ENCODE measurements around the gene ATG9B. TPM values are rescaled to one million over a fixed set of nuclear protein-coding genes. Genes with fewer than 3 reads are reported as not detected.

The ATG9B gene
- total and polyA plus RNA-seq, 4 donors: 0.78 to 2.8 (median 1.5) TPM

GRCh38 chr7:151066273-151066974 is 42.1 kb upstream of the ATG9B start:
- peaks cover 14 to 64% (median 31%) of the 10 kb centered on the region in 4 donors for H3K36me3 ChIP-seq (ENCODE audit: control insufficient read depth in 4 of 4, insufficient read depth in 4 of 4, low read length in 4 of 4)
- ATAC-seq (ENCODE audit: insufficient read depth, low FRiP score) (no peak), DNase-seq (no peak)
- no peaks in the 10 kb centered on the region for H3K9me3 ChIP-seq (ENCODE audit: control insufficient read depth in 4 of 4, insufficient read depth in 3 of 4, low read length in 3 of 4)
- H3K4me1 ChIP-seq (ENCODE audit: control insufficient read depth in 5 of 5, insufficient read depth in 5 of 5, low read length in 5 of 5): peaks cover 0 to 12% (median 8%) of the 10 kb centered on the region in 5 donors
- no peak overlapping the region for H3K4me3 ChIP-seq
- H3K9ac ChIP-seq (ENCODE audit: insufficient read depth in 1 of 2, low read length in 2 of 2): no peak overlapping the region
- H3K27me3 ChIP-seq (ENCODE audit: control insufficient read depth in 3 of 3, insufficient read depth in 3 of 3, low read length in 2 of 3): no peaks in the 10 kb centered on the region
- H3K27ac ChIP-seq (ENCODE audit: low read depth in 1 of 2, low read length in 1 of 2): no peak overlapping the region
- no peak for TF ChIP-seq CTCF (IDR thresholded peaks at IDR 0.05; ENCODE audit: control extremely low read depth, extremely low read depth)
- WGBS, 2 donors: 93 to 97% methylated on average over 38 to 39 of the region's 39 CpGs

- Histone ChIP-seq H3K4me1 (ENCODE audit: control insufficient read depth in 5 of 5, insufficient read depth in 5 of 5, low read length in 5 of 5) (peaks cover 4 to 17% (median 13%) of the 10 kb centered on the region in 5 donors), H3K9me3 (ENCODE audit: control insufficient read depth in 4 of 4, insufficient read depth in 3 of 4, low read length in 3 of 4) (no peaks in the 10 kb centered on the region), H3K27me3 (ENCODE audit: control insufficient read depth in 3 of 3, insufficient read depth in 3 of 3, low read length in 2 of 3) (no peaks in the 10 kb centered on the region), H3K9ac (ENCODE audit: insufficient read depth in 1 of 2, low read length in 2 of 2) (no peak overlapping the region), H3K4me3 (no peak overlapping the region), H3K27ac (ENCODE audit: low read depth in 1 of 2, low read length in 1 of 2) (no peak overlapping the region), H3K36me3 (ENCODE audit: control insufficient read depth in 4 of 4, insufficient read depth in 4 of 4, low read length in 4 of 4) (peaks cover 9 to 55% (median 31%) of the 10 kb centered on the region in 4 donors)
- no peak for DNase-seq
- no peak for TF ChIP-seq CTCF (IDR thresholded peaks at IDR 0.05; ENCODE audit: control extremely low read depth, extremely low read depth)
- 86 to 91% methylated on average over 14 of the region's 14 CpGs for WGBS, 2 donors
- no peak for ATAC-seq (ENCODE audit: insufficient read depth, low FRiP score)
These were observed 41.2 kb upstream of the ATG9B start for GRCh38 chr7:151065516-151065915.

- WGBS, 2 donors: 93 to 95% methylated on average over 6 of the region's 6 CpGs
- Histone ChIP-seq H3K9me3 (ENCODE audit: control insufficient read depth in 4 of 4, insufficient read depth in 3 of 4, low read length in 3 of 4) (no peaks in the 10 kb centered on the region), H3K27ac (ENCODE audit: low read depth in 1 of 2, low read length in 1 of 2) (no peak overlapping the region), H3K4me1 (ENCODE audit: control insufficient read depth in 5 of 5, insufficient read depth in 5 of 5, low read length in 5 of 5) (peaks cover 6 to 21% (median 16%) of the 10 kb centered on the region in 5 donors), H3K9ac (ENCODE audit: insufficient read depth in 1 of 2, low read length in 2 of 2) (no peak overlapping the region), H3K27me3 (ENCODE audit: control insufficient read depth in 3 of 3, insufficient read depth in 3 of 3, low read length in 2 of 3) (no peaks in the 10 kb centered on the region), H3K4me3 (no peak overlapping the region), H3K36me3 (ENCODE audit: control insufficient read depth in 4 of 4, insufficient read depth in 4 of 4, low read length in 4 of 4) (peaks cover 9 to 50% (median 28%) of the 10 kb centered on the region in 4 donors)
- no peak for ATAC-seq (ENCODE audit: insufficient read depth, low FRiP score)
- TF ChIP-seq CTCF (IDR thresholded peaks at IDR 0.05; ENCODE audit: control extremely low read depth, extremely low read depth): no peak
- no peak for DNase-seq
These were observed 40.7 kb upstream of the ATG9B start for GRCh38 chr7:151064993-151065392.
